ENCODE measurements around the gene FAM47E. TPM values are rescaled to one million over a fixed set of nuclear protein-coding genes. Genes with fewer than 3 reads are reported as not detected.

FAM47E gene
- total RNA-seq, 1 experiment from 2014 or later, result 2.0 TPM

DNA sequence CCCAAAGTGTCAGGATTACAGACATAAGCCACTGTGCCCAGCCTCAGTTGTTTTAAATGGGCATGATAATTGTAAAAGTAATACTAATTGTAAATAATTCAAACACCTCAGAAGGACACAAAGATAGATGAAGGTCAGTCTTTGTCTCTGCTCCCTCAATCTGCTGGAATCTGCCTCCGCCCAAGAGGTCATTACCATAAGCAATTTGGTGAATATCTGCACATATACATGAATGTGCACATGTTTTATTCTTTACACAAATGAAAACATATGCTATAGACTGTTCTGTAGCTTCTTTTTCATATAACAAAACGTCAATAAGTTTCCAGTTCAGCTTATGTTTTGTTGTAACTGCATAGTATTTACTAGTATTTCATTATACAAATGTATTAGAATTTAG lies 62.0 kb downstream of the FAM47E start:
- Histone ChIP-seq H2AK5ac (ENCODE audit: insufficient read length, low read length) (no peak overlapping the region), H3K14ac (ENCODE audit: insufficient read depth, low read length) (no peak overlapping the region), H4K20me1 (ENCODE audit: control insufficient read depth, insufficient read depth, insufficient read length) (no peaks in the 10 kb centered on the region), H3T11ph (ENCODE audit: low read length) (no peak overlapping the region), H3K9ac (ENCODE audit: extremely low read depth, insufficient read length, low read length) (no peak overlapping the region), H3K4me1 (ENCODE audit: insufficient read depth, low read length) (no peaks in the 10 kb centered on the region), H3K27me3 (ENCODE audit: insufficient read depth, low read length) (no peaks in the 10 kb centered on the region), H2BK120ac (ENCODE audit: low read depth, low read length, poor library complexity, severe bottlenecking) (no peak overlapping the region), H2BK15ac (ENCODE audit: low read depth, low read length) (no peak overlapping the region), H3K23me2 (ENCODE audit: insufficient read length, low read depth, low read length, poor library complexity, severe bottlenecking) (no peaks in the 10 kb centered on the region), H3K9me3 (ENCODE audit: control insufficient read depth, low read depth, low read length) (no peaks in the 10 kb centered on the region), H3K18ac (ENCODE audit: insufficient read length, low read depth, low read length) (no peak overlapping the region), H4K91ac (ENCODE audit: insufficient read length, low read depth, low read length) (no peak overlapping the region), H2BK5ac (ENCODE audit: insufficient read length, low read length) (no peak overlapping the region), H3K79me2 (ENCODE audit: insufficient read depth, low read length) (no peaks in the 10 kb centered on the region), H3K4me2 (ENCODE audit: insufficient read depth, insufficient read length, low read length) (no peak overlapping the region), H2BK20ac (ENCODE audit: low read depth, low read length, poor library complexity, severe bottlenecking) (no peak overlapping the region), H2BK12ac (ENCODE audit: insufficient read length, low read depth, low read length) (no peak overlapping the region), H3K4ac (ENCODE audit: low read depth, low read length) (no peak overlapping the region), H2AFZ (ENCODE audit: low read length) (no peak overlapping the region), H3K79me1 (ENCODE audit: insufficient read depth, low read depth, low read length, poor library complexity, severe bottlenecking) (no peaks in the 10 kb centered on the region), H4K5ac (ENCODE audit: insufficient read length, low read depth, low read length) (no peak overlapping the region), H3K27ac (ENCODE audit: insufficient read length, low read depth, low read length) (no peak overlapping the region), H4K8ac (replicated peaks; ENCODE audit: insufficient read length, low read depth, low read length) (no peak overlapping the region), H3K23ac (ENCODE audit: insufficient read length, low read depth, low read length) (no peak overlapping the region), H3K56ac (ENCODE audit: insufficient read length, low read depth, low read length) (no peak overlapping the region)
- peaks cover 2 to 5% of the 10 kb centered on the region in 2 experiments for H3K4me1 Mint-ChIP-seq
- no peak for DNase-seq
- no peak overlapping the region for H3K4me3 Mint-ChIP-seq
- TF ChIP-seq, protein P1, sequence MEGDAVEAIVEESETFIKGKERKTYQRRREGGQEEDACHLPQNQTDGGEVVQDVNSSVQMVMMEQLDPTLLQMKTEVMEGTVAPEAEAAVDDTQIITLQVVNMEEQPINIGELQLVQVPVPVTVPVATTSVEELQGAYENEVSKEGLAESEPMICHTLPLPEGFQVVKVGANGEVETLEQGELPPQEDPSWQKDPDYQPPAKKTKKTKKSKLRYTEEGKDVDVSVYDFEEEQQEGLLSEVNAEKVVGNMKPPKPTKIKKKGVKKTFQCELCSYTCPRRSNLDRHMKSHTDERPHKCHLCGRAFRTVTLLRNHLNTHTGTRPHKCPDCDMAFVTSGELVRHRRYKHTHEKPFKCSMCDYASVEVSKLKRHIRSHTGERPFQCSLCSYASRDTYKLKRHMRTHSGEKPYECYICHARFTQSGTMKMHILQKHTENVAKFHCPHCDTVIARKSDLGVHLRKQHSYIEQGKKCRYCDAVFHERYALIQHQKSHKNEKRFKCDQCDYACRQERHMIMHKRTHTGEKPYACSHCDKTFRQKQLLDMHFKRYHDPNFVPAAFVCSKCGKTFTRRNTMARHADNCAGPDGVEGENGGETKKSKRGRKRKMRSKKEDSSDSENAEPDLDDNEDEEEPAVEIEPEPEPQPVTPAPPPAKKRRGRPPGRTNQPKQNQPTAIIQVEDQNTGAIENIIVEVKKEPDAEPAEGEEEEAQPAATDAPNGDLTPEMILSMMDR (conservative IDR thresholded peaks at IDR 0.05), result no peak
- no peak overlapping the region for H3K27ac Mint-ChIP-seq
- H3K27me3 Mint-ChIP-seq (ENCODE audit: low read depth), result peaks cover 4% of the 10 kb centered on the region
- no CpG with 5 or more reads among the region's 2 CpGs for WGBS (ENCODE audit: extremely low coverage, insufficient read length, low lambda C conversion rate)
- peaks cover 6 to 9% of the 10 kb centered on the region in 2 experiments for H3K9me3 Mint-ChIP-seq
- H3K36me3 Mint-ChIP-seq (ENCODE audit: insufficient read depth in 1 of 3, low read depth in 3 of 3), result peaks cover 6 to 15% (median 14%) of the 10 kb centered on the region in 3 experiments; a peak in 6 of 7 replicates

Data from H9 (cell line).